Ishikawa (cell line): ENCODE data around the gene MAP3K13.

Experiments
- CEBPB ChIP-seq: IDR thresholded peaks from 2 replicates; pipeline ENCODE4 v1.6.1; 2012
- CREB1 ChIP-seq: IDR thresholded peaks from 2 replicates; pipeline ENCODE4 v1.6.1; 2012; ENCODE audit warnings: low read depth
- EGR1 ChIP-seq: IDR thresholded peaks from 2 replicates; pipeline ENCODE4 v1.6.1; 2012
- EP300 ChIP-seq: IDR thresholded peaks from 2 replicates; pipeline ENCODE4 v1.6.1; 2012; ENCODE audit warnings: borderline replicate concordance
- FOXM1 ChIP-seq: IDR thresholded peaks from 2 replicates; pipeline ENCODE4 v1.6.1; 2012; ENCODE audit warnings: low read depth, borderline replicate concordance
- MAX ChIP-seq: IDR thresholded peaks from 2 replicates; pipeline ENCODE4 v1.6.1; 2012
- NFIC ChIP-seq: IDR thresholded peaks from 2 replicates; pipeline ENCODE4 v1.6.1; 2012
- RAD21 ChIP-seq: IDR thresholded peaks from 2 replicates; pipeline ENCODE4 v1.6.1; 2012; ENCODE audit warnings: low read depth
- TAF1 ChIP-seq: IDR thresholded peaks from 2 replicates; pipeline ENCODE4 v1.6.1; 2012; ENCODE audit warnings: low read depth, mild to moderate bottlenecking
- TCF12 ChIP-seq: IDR thresholded peaks from 2 replicates; pipeline ENCODE4 v1.6.1; 2012; ENCODE audit warnings: low read depth
- TEAD4 ChIP-seq: IDR thresholded peaks from 2 replicates; pipeline ENCODE4 v1.6.1; 2012
- YY1 ChIP-seq: IDR thresholded peaks from 2 replicates; pipeline ENCODE4 v1.6.1; 2012; ENCODE audit warnings: low read depth
- ZBTB7A ChIP-seq: IDR thresholded peaks from 2 replicates; pipeline ENCODE4 v1.6.1; 2012; ENCODE audit warnings: low read depth
- TF ChIP-seq, protein P1 (sequence below): IDR thresholded peaks from 2 replicates; pipeline ENCODE4 v1.6.1; 2012
- TF ChIP-seq, protein P2 (sequence below): IDR thresholded peaks from 2 replicates; pipeline ENCODE4 v1.6.1; 2012; ENCODE audit warnings: low read depth, mild to moderate bottlenecking

MAP3K13 gene

DNA sequence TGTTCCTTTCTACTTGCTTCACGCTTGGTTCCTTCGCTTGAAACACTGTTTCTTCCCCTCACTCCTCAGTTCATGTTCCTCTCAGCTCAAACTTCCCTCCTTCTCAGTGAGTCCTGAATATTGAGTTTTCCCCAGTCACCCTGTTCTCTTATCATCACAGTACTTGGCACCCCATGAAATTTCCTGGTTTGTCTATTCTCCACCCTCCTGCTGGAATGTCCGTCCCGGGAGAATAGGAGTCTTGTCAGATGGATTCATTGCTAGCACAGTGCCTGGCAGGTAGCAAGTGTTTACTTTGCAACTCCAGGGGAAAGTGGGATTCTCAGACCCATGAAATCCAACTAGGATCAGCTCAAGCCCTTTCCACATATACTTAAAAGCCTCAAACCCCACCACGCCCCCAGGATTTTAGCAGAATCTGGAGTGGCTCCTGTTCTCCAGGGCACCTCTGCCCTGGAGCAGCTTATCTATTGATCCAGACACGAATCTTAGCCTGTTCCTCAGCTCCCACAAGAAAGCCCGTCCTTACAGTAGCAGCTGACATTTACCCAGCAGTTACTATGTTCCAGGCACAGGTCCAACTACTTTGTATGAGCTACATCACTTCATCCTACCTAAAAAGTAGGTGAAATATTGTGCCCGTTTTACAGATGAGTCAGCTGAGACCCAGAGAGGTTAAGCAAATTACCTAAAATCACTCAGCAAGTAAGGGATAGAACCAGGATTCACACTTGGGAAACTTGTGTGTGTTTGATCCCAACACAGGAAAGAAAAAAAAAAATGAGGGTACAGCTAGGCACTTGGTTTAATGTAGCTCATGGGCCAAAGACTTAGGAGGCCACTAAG is 36.8 kb upstream of the MAP3K13 start:
- TF ChIP-seq CREB1 (no peak), TEAD4 (no peak), ZBTB7A (no peak), TCF12 (no peak), NFIC (no peak), TAF1 (no peak)

GRCh38 chr3:185327062-185327461 is 35.9 kb upstream of the MAP3K13 start:
- no peak for TF ChIP-seq EGR1
- no peak for TF ChIP-seq TAF1
- TF ChIP-seq TEAD4 = no peak
- TF ChIP-seq FOXM1 = no peak
- no peak for TF ChIP-seq CEBPB
- no peak for TF ChIP-seq RAD21
- no peak for TF ChIP-seq EP300
- TF ChIP-seq, protein P1, sequence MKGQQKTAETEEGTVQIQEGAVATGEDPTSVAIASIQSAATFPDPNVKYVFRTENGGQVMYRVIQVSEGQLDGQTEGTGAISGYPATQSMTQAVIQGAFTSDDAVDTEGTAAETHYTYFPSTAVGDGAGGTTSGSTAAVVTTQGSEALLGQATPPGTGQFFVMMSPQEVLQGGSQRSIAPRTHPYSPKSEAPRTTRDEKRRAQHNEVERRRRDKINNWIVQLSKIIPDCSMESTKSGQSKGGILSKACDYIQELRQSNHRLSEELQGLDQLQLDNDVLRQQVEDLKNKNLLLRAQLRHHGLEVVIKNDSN = no peak
- TF ChIP-seq ZBTB7A = no peak
- no peak for TF ChIP-seq TCF12
- no peak for TF ChIP-seq NFIC
- TF ChIP-seq CREB1 = no peak
- TF ChIP-seq MAX = no peak
- TF ChIP-seq, protein P2, sequence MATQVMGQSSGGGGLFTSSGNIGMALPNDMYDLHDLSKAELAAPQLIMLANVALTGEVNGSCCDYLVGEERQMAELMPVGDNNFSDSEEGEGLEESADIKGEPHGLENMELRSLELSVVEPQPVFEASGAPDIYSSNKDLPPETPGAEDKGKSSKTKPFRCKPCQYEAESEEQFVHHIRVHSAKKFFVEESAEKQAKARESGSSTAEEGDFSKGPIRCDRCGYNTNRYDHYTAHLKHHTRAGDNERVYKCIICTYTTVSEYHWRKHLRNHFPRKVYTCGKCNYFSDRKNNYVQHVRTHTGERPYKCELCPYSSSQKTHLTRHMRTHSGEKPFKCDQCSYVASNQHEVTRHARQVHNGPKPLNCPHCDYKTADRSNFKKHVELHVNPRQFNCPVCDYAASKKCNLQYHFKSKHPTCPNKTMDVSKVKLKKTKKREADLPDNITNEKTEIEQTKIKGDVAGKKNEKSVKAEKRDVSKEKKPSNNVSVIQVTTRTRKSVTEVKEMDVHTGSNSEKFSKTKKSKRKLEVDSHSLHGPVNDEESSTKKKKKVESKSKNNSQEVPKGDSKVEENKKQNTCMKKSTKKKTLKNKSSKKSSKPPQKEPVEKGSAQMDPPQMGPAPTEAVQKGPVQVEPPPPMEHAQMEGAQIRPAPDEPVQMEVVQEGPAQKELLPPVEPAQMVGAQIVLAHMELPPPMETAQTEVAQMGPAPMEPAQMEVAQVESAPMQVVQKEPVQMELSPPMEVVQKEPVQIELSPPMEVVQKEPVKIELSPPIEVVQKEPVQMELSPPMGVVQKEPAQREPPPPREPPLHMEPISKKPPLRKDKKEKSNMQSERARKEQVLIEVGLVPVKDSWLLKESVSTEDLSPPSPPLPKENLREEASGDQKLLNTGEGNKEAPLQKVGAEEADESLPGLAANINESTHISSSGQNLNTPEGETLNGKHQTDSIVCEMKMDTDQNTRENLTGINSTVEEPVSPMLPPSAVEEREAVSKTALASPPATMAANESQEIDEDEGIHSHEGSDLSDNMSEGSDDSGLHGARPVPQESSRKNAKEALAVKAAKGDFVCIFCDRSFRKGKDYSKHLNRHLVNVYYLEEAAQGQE = no peak
- TF ChIP-seq YY1 = no peak

GRCh38 chr3:185328324-185329004 is 34.5 kb upstream of the MAP3K13 start:
- TF ChIP-seq CEBPB (no peak), YY1 (no peak), TAF1 (no peak), TCF12 (no peak), ZBTB7A (no peak), EP300 (no peak), RAD21 (no peak), EGR1 (no peak), TEAD4 (no peak)
- TF ChIP-seq, protein P1 = no peak
- TF ChIP-seq, protein P2 = no peak

DNA sequence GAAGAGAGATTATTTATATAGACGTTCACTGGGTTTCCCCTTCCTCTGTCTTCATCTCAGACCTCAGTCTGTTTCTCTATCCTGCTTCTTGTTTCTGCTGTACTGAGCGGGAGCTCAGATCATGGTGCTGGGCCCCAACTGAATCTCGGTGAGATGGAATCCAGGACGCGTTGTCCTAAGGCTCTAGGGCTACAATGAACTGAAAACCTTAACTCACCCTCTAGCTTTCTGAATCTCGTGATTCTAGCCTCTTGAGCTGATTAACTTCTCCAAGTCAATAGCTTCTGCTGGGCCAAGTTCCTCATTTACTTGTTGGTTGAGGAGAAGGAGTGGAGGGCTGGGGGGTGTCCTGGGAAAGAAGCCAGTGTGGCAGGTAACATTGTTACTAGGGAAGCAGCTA is 32.7 kb upstream of the MAP3K13 start:
- TF ChIP-seq EP300 = no peak
- no peak for TF ChIP-seq TAF1
- TF ChIP-seq RAD21 = no peak
- TF ChIP-seq ZBTB7A = no peak
- TF ChIP-seq EGR1 = no peak
- no peak for TF ChIP-seq FOXM1
- no peak for TF ChIP-seq CEBPB
- TF ChIP-seq YY1 = no peak
- TF ChIP-seq TCF12 = no peak

- no peak for TF ChIP-seq EP300
- no peak for TF ChIP-seq EGR1
These were observed 32.3 kb upstream of the MAP3K13 start for GRCh38 chr3:185330644-185331043.
